AG04450 (cell line): ENCODE results near the gene TEK. TPM values are rescaled to one million over a fixed set of nuclear protein-coding genes. Genes with fewer than 3 reads are reported as not detected.

Experiments used
- CTCF ChIA-PET: fragments of 300-600, 350-600 bp; formaldehyde crosslinking; extraction: SDS; loops from one replicate; lab custom pipeline; 2022; ENCODE audit warnings: antibody characterized with exemption, inconsistent platforms; lab: Charles Lee
- POLR2A ChIA-PET: fragments of 350-600 bp; formaldehyde crosslinking; extraction: SDS; loops from one replicate; lab custom pipeline; 2021; ENCODE audit warnings: antibody characterized with exemption, inconsistent platforms; lab: Yijun Ruan, JAX
- DNase-seq: peaks from one replicate; pipeline ENCODE4 v3.0.0-alpha.2; 2011; ENCODE audit warnings: low read depth, low spot score
- H3K27ac ChIP-seq: one replicate; pipeline ENCODE4 v1.5.1; 2012; ENCODE audit warnings: low read depth, low read length, control low read depth
- H3K27me3 ChIP-seq: one replicate; pipeline ENCODE4 v1.6.0; 2012; ENCODE audit warnings: low read length; ENCODE audit not compliant: control insufficient read depth, insufficient read depth
- H3K4me3 ChIP-seq: 2 replicates; pipeline ENCODE4 v1.5.1; 2011; ENCODE audit warnings: mild to moderate bottlenecking, low read depth, low read length, control low read depth
- H3K9me3 ChIP-seq: 2 replicates; pipeline ENCODE4 v1.5.1; 2012; ENCODE audit warnings: low read length; ENCODE audit not compliant: control insufficient read depth, insufficient read depth
- polyA plus RNA-seq: library from polyadenylated mRNA; depleted of rRNA; stranded (reverse); fragments of >200 nt; gene quantifications from 2 replicates; pipeline ENCODE4 v1.2.3, GENCODE V29; 2011
- TF ChIP-seq, protein P1 (sequence below): IDR thresholded peaks from 2 replicates; pipeline ENCODE4 v1.5.1; 2011; ENCODE audit warnings: low read depth, low read length, control low read depth, inconsistent platforms

The TEK gene
- polyA plus RNA-seq, 1 experiment, result 35.2 TPM

- H3K27me3 ChIP-seq, result no peaks in the 10 kb centered on the region
- ChIA-PET POLR2A (no interaction called here), CTCF (interaction anchor here (0.5 to 1.1 kb wide), 2 partner anchors 12 to 93 kb away, joined by 3 to 4 read pairs; no protein-coding TSS in a partner anchor)
- H3K9me3 ChIP-seq, result no peaks in the 10 kb centered on the region
- no peak overlapping the region for H3K27ac ChIP-seq
- no peak for DNase-seq
- H3K4me3 ChIP-seq, result no peak overlapping the region
- TF ChIP-seq, protein P1, sequence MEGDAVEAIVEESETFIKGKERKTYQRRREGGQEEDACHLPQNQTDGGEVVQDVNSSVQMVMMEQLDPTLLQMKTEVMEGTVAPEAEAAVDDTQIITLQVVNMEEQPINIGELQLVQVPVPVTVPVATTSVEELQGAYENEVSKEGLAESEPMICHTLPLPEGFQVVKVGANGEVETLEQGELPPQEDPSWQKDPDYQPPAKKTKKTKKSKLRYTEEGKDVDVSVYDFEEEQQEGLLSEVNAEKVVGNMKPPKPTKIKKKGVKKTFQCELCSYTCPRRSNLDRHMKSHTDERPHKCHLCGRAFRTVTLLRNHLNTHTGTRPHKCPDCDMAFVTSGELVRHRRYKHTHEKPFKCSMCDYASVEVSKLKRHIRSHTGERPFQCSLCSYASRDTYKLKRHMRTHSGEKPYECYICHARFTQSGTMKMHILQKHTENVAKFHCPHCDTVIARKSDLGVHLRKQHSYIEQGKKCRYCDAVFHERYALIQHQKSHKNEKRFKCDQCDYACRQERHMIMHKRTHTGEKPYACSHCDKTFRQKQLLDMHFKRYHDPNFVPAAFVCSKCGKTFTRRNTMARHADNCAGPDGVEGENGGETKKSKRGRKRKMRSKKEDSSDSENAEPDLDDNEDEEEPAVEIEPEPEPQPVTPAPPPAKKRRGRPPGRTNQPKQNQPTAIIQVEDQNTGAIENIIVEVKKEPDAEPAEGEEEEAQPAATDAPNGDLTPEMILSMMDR, result no peak
Measured at GRCh38 chr9:27204578-27204977, 95.6 kb downstream of the TEK start.

DNA sequence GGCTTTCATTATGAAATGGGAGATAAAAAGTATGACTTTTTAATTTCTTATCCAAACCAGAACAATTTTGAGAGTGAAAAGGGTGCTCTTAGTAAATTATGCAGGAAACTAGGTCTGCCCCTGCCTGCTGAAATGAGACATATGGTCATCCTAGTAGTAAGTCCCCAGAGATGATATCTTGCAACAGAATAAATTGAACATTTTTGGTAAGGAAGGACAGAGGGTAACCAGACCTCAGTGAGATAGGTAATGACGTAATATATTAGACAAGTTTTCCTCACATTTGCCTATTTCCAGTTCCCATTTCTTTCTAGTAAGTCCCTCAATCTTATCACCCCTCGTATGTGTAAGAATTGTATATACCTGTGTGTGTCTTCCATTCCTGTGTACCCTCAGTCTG, 96.2 kb downstream of the TEK start:
- POLR2A ChIA-PET, result no interaction called here
- Histone ChIP-seq H3K27ac (no peak overlapping the region), H3K9me3 (no peaks in the 10 kb centered on the region), H3K4me3 (no peak overlapping the region), H3K27me3 (no peaks in the 10 kb centered on the region)
- TF ChIP-seq, protein P1, result no peak
- CTCF ChIA-PET, result no interaction called here
- no peak for DNase-seq

DNA sequence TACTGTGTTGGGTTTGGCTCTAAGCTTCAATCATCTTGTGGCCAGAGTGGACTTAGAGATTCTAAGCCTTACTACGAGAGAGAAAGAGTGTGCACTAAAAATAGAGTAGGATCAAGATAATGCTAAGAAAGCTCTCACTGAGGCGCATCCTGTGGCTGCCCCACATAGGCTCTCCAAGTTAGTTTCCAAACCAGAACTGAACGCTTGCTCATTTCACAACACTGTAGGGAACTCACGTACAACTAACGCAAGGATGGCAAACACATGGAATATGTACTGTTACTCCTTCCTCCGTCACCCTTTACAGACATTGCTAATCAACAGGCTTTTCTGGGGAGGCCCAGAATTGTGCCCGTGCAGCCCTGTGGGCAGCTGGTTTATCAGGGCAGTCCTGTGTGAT, 97.0 kb downstream of the TEK start:
- Histone ChIP-seq H3K27me3 (no peaks in the 10 kb centered on the region), H3K9me3 (no peaks in the 10 kb centered on the region), H3K27ac (no peak overlapping the region), H3K4me3 (no peak overlapping the region)
- DNase-seq, result no peak
- CTCF ChIA-PET, result no interaction called here
- TF ChIP-seq, protein P1, result no peak
- POLR2A ChIA-PET, result no interaction called here

- Histone ChIP-seq H3K27ac (no peak overlapping the region), H3K9me3 (no peaks in the 10 kb centered on the region), H3K4me3 (no peak overlapping the region), H3K27me3 (no peaks in the 10 kb centered on the region)
- TF ChIP-seq, protein P1, result no peak
- DNase-seq, result no peak
- CTCF ChIA-PET, result no interaction called here
- POLR2A ChIA-PET, result no interaction called here
Measured at GRCh38 chr9:27209034-27209433, 100.0 kb downstream of the TEK start.

GRCh38 chr9:27210588-27210987, 101.6 kb downstream of the TEK start:
- Histone ChIP-seq H3K9me3 (no peaks in the 10 kb centered on the region), H3K27ac (no peak overlapping the region), H3K4me3 (no peak overlapping the region), H3K27me3 (no peaks in the 10 kb centered on the region)
- ChIA-PET POLR2A (no interaction called here), CTCF (interaction anchor here (1.4 kb wide), 1 partner anchor 66 kb away, joined by 5 read pairs; no protein-coding TSS in a partner anchor)
- TF ChIP-seq, protein P1, result no peak
- DNase-seq, result no peak
